Stimulated activated CD8-positive, alpha-beta memory T cell treated with anti-CD3 and anti-CD28 coated beads, Interleukin-12 subunit alpha, Interleukin-12 subunit beta, amount 100 ng/mL, for 4 hours (primary cell): Measurements from ENCODE around the gene SARS2.
"Not testable (repeated sequence)": the region's sequence is repeated elsewhere in the genome, so short reads cannot be mapped to it uniquely, and the experiment has no call there.

Experiments
- DNase-seq: peaks from one replicate; pipeline ENCODE4 v3.0.0-alpha.2; 2020; ENCODE audit warnings: low read depth

The SARS2 gene

GRCh38 chr19:38946229-38947010 is 15.9 kb upstream of the SARS2 start:
- DNase-seq: no peak

GRCh38 chr19:38945562-38946228 is 15.1 kb upstream of the SARS2 start:
- DNase-seq: no peak

GRCh38 chr19:38944981-38945506 is 14.5 kb upstream of the SARS2 start:
- no peak for DNase-seq

GRCh38 chr19:38942471-38943181 is 12.1 kb upstream of the SARS2 start:
- DNase-seq: no peak

- no peak for DNase-seq
Observed at GRCh38 chr19:38941979-38942378, 11.4 kb upstream of the SARS2 start.

GRCh38 chr19:38941466-38941865 is 10.9 kb upstream of the SARS2 start:
- DNase-seq: not testable (repeated sequence)

GRCh38 chr19:38939957-38940356 is 9.4 kb upstream of the SARS2 start:
- no peak for DNase-seq

GRCh38 chr19:38933544-38933943 is 3.0 kb upstream of the SARS2 start:
- DNase-seq: no peak

GRCh38 chr19:38932425-38933179 is 2.0 kb upstream of the SARS2 start:
- no peak for DNase-seq

- no peak for DNase-seq
Observed at GRCh38 chr19:38931521-38931793, 894 bp upstream of the SARS2 start.

- peak; percentile 94 for DNase-seq
Observed at GRCh38 chr19:38930776-38931520, 385 bp upstream of the SARS2 start, which contains the start of gene MRPS12. MRPS12 (plus strand) TSS chr19:38930944; CDS start chr19:38931295, 351 bp downstream.

GRCh38 chr19:38928391-38929001 is 2.1 kb downstream of the SARS2 start:
- no peak for DNase-seq

GRCh38 chr19:38924388-38924787 is 6.2 kb downstream of the SARS2 start:
- DNase-seq: peak; percentile 12

- no peak for DNase-seq
Observed at GRCh38 chr19:38922482-38922881, 8.1 kb downstream of the SARS2 start.

- DNase-seq: no peak
Observed at GRCh38 chr19:38921420-38922274, 8.9 kb downstream of the SARS2 start.

- DNase-seq: no peak
Observed at GRCh38 chr19:38920602-38921419, 9.8 kb downstream of the SARS2 start.

- no peak for DNase-seq
Observed at GRCh38 chr19:38919837-38920601, 10.5 kb downstream of the SARS2 start.

- no peak for DNase-seq
Observed at GRCh38 chr19:38918526-38918925, 12.0 kb downstream of the SARS2 start.
